Measurements from ENCODE around the gene PIP4K2B.
A peak's percentile ranks its signal among the peaks of the same experiment; 100 is the strongest.

PIP4K2B gene

GRCh38 chr17:38777641-38778250 is 21.6 kb downstream of the PIP4K2B start:
- Histone ChIP-seq H2BK12ac (ENCODE audit: low read length) (no peak overlapping the region), H4K8ac (ENCODE audit: low read depth, low read length) (no peak overlapping the region), H2BK5ac (ENCODE audit: low read length) (no peak overlapping the region), H3K23ac (ENCODE audit: low read depth, low read length, poor library complexity) (no peak overlapping the region), H3K4me3 (ENCODE audit: low read length in 2 of 2) (no peak overlapping the region), H3K36me3 (replicated peaks in 1 of 2; ENCODE audit: control insufficient read depth in 2 of 2, insufficient read depth in 2 of 2, low read length in 2 of 2) (peaks cover 68 to 94% of the 10 kb centered on the region in 2 donors), H3K14ac (ENCODE audit: low read length) (no peak overlapping the region), H2BK15ac (ENCODE audit: low read length) (no peak overlapping the region), H3K27me3 (ENCODE audit: control insufficient read depth in 3 of 3, insufficient read depth in 3 of 3, low read depth in 1 of 3, low read length in 3 of 3) (no peaks in the 10 kb centered on the region), H4K91ac (ENCODE audit: low read depth, low read length, poor library complexity) (no peak overlapping the region), H3K9me3 (replicated peaks in 1 of 2; ENCODE audit: control insufficient read depth in 2 of 2, insufficient read depth in 1 of 2, low read depth in 1 of 2, low read length in 2 of 2) (no peaks in the 10 kb centered on the region), H3K27ac (replicated peaks; ENCODE audit: low read length) (no peak overlapping the region), H3K9ac (ENCODE audit: low read depth, low read length, poor library complexity) (peak overlapping the region; percentile 38), H3K4ac (ENCODE audit: low read length) (no peak overlapping the region), H3K4me2 (ENCODE audit: insufficient read depth, low read length, poor library complexity, severe bottlenecking) (no peak overlapping the region), H3K18ac (ENCODE audit: low read length) (no peak overlapping the region), H2BK120ac (ENCODE audit: low read depth, low read length) (no peak overlapping the region), H3K79me1 (ENCODE audit: low read depth, low read length) (no peaks in the 10 kb centered on the region), H2AFZ (ENCODE audit: low read length) (no peak overlapping the region), H3K4me1 (ENCODE audit: control insufficient read depth in 2 of 2, insufficient read depth in 1 of 2, low read depth in 1 of 2, low read length in 2 of 2) (no peaks in the 10 kb centered on the region), H2AK5ac (ENCODE audit: low read depth, low read length) (no peak overlapping the region)
- DNase-seq (ENCODE audit: low spot score), result no peak
- no CpG with 5 or more reads among the region's 7 CpGs for WGBS, 2 donors (ENCODE audit: extremely low coverage in 2 of 2, insufficient read length in 2 of 2, insufficient replicate concordance in 1 of 2)

GRCh38 chr17:38773258-38773657 is 26.1 kb downstream of the PIP4K2B start:
- no peak overlapping the region for H3K18ac ChIP-seq (ENCODE audit: low read length)
- DNase-seq (ENCODE audit: low spot score), result no peak
- no peaks in the 10 kb centered on the region for H3K9me3 ChIP-seq (replicated peaks in 1 of 2; ENCODE audit: control insufficient read depth in 2 of 2, insufficient read depth in 1 of 2, low read depth in 1 of 2, low read length in 2 of 2)
- no peak overlapping the region for H3K27ac ChIP-seq (replicated peaks; ENCODE audit: low read length)
- no peak overlapping the region for H2AK5ac ChIP-seq (ENCODE audit: low read depth, low read length)
- no peaks in the 10 kb centered on the region for H3K79me1 ChIP-seq (ENCODE audit: low read depth, low read length)
- H3K23ac ChIP-seq (ENCODE audit: low read depth, low read length, poor library complexity), result no peak overlapping the region
- H4K91ac ChIP-seq (ENCODE audit: low read depth, low read length, poor library complexity), result no peak overlapping the region
- no peak overlapping the region for H4K8ac ChIP-seq (ENCODE audit: low read depth, low read length)
- no peaks in the 10 kb centered on the region for H3K27me3 ChIP-seq (ENCODE audit: control insufficient read depth in 3 of 3, insufficient read depth in 3 of 3, low read depth in 1 of 3, low read length in 3 of 3)
- H3K14ac ChIP-seq (ENCODE audit: low read length), result no peak overlapping the region
- no peak overlapping the region for H3K4me2 ChIP-seq (ENCODE audit: insufficient read depth, low read length, poor library complexity, severe bottlenecking)
- peaks cover 52 to 94% of the 10 kb centered on the region in 2 donors for H3K36me3 ChIP-seq (replicated peaks in 1 of 2; ENCODE audit: control insufficient read depth in 2 of 2, insufficient read depth in 2 of 2, low read length in 2 of 2)
- H3K4ac ChIP-seq (ENCODE audit: low read length), result no peak overlapping the region
- no peak overlapping the region for H2BK15ac ChIP-seq (ENCODE audit: low read length)
- no peak overlapping the region for H2BK5ac ChIP-seq (ENCODE audit: low read length)
- H2AFZ ChIP-seq (ENCODE audit: low read length), result no peak overlapping the region
- no peak overlapping the region for H3K4me3 ChIP-seq (ENCODE audit: low read length in 2 of 2)
- no peaks in the 10 kb centered on the region for H3K4me1 ChIP-seq (ENCODE audit: control insufficient read depth in 2 of 2, insufficient read depth in 1 of 2, low read depth in 1 of 2, low read length in 2 of 2)
- no peak overlapping the region for H2BK12ac ChIP-seq (ENCODE audit: low read length)
- H3K9ac ChIP-seq (ENCODE audit: low read depth, low read length, poor library complexity), result no peak overlapping the region
- no peak overlapping the region for H2BK120ac ChIP-seq (ENCODE audit: low read depth, low read length)

DNA sequence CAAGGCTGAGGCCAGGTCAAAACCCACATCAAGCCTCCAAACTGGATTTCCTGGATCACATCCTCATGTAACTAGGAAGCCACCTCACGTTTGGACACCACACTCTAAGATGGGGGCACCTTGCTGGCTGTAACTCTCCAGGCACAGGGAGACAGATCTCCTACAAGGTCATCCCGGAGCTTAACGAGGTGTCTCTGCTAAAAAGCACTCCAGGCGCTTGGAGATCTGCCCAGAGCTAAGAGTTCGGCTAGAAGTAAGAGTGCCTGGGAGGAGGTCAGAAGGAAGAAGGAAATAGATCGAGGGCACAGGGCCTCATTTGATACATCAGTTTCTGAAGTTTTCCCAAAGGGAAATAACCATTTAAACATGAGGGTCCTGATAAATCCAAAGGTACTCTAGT is 30.9 kb downstream of the PIP4K2B start:
- Histone ChIP-seq H3K79me1 (ENCODE audit: low read depth, low read length) (peaks cover 2% of the 10 kb centered on the region), H2BK12ac (ENCODE audit: low read length) (no peak overlapping the region), H3K23ac (ENCODE audit: low read depth, low read length, poor library complexity) (no peak overlapping the region), H3K27me3 (ENCODE audit: control insufficient read depth in 3 of 3, insufficient read depth in 3 of 3, low read depth in 1 of 3, low read length in 3 of 3) (no peaks in the 10 kb centered on the region), H4K91ac (ENCODE audit: low read depth, low read length, poor library complexity) (no peak overlapping the region), H3K4me1 (ENCODE audit: control insufficient read depth in 2 of 2, insufficient read depth in 1 of 2, low read depth in 1 of 2, low read length in 2 of 2) (no peaks in the 10 kb centered on the region), H3K4me3 (ENCODE audit: low read length in 2 of 2) (no peak overlapping the region), H2BK120ac (ENCODE audit: low read depth, low read length) (no peak overlapping the region), H3K4ac (ENCODE audit: low read length) (no peak overlapping the region), H2BK15ac (ENCODE audit: low read length) (no peak overlapping the region), H2AFZ (ENCODE audit: low read length) (no peak overlapping the region), H3K9ac (ENCODE audit: low read depth, low read length, poor library complexity) (no peak overlapping the region), H4K8ac (ENCODE audit: low read depth, low read length) (no peak overlapping the region), H3K9me3 (replicated peaks in 1 of 2; ENCODE audit: control insufficient read depth in 2 of 2, insufficient read depth in 1 of 2, low read depth in 1 of 2, low read length in 2 of 2) (no peaks in the 10 kb centered on the region), H3K4me2 (ENCODE audit: insufficient read depth, low read length, poor library complexity, severe bottlenecking) (no peak overlapping the region), H3K18ac (ENCODE audit: low read length) (no peak overlapping the region), H3K27ac (replicated peaks; ENCODE audit: low read length) (no peak overlapping the region), H2AK5ac (ENCODE audit: low read depth, low read length) (no peak overlapping the region), H2BK5ac (ENCODE audit: low read length) (no peak overlapping the region), H3K14ac (ENCODE audit: low read length) (no peak overlapping the region), H3K36me3 (replicated peaks in 1 of 2; ENCODE audit: control insufficient read depth in 2 of 2, insufficient read depth in 2 of 2, low read length in 2 of 2) (peaks cover 40 to 98% of the 10 kb centered on the region in 2 donors)
- DNase-seq (ENCODE audit: low spot score), result no peak
- no CpG with 5 or more reads among the region's 6 CpGs for WGBS, 2 donors (ENCODE audit: extremely low coverage in 2 of 2, insufficient read length in 2 of 2, insufficient replicate concordance in 1 of 2)

DNA sequence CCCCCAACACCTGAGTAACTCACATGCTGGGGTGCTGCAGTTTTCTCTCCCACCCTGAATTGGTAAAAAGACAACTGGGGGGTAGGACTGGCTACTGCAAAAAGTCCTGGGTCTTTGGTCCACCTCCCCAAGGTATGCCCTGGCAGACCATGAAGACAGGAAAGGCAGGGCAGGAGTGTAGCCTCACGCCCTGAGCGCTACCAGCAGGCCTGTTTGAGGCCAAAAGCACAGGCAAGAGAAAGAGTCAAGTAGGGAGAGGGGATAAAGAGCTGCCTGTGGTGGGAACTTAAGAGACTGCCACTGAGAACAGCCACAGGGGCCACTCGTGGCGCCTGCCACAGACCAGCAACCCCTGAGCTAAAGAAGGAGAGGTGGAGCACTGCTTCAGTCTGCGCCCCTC is 33.0 kb downstream of the PIP4K2B start:
- Histone ChIP-seq H3K23ac (ENCODE audit: low read depth, low read length, poor library complexity) (no peak overlapping the region), H3K4me1 (ENCODE audit: control insufficient read depth in 2 of 2, insufficient read depth in 1 of 2, low read depth in 1 of 2, low read length in 2 of 2) (no peaks in the 10 kb centered on the region), H3K18ac (ENCODE audit: low read length) (no peak overlapping the region), H2BK5ac (ENCODE audit: low read length) (no peak overlapping the region), H4K8ac (ENCODE audit: low read depth, low read length) (no peak overlapping the region), H3K36me3 (replicated peaks in 1 of 2; ENCODE audit: control insufficient read depth in 2 of 2, insufficient read depth in 2 of 2, low read length in 2 of 2) (peaks cover 36 to 97% of the 10 kb centered on the region in 2 donors), H3K4me3 (ENCODE audit: low read length in 2 of 2) (no peak overlapping the region), H3K9me3 (replicated peaks in 1 of 2; ENCODE audit: control insufficient read depth in 2 of 2, insufficient read depth in 1 of 2, low read depth in 1 of 2, low read length in 2 of 2) (no peaks in the 10 kb centered on the region), H3K27ac (replicated peaks; ENCODE audit: low read length) (no peak overlapping the region), H3K79me1 (ENCODE audit: low read depth, low read length) (peaks cover 2% of the 10 kb centered on the region), H2BK120ac (ENCODE audit: low read depth, low read length) (no peak overlapping the region), H2BK12ac (ENCODE audit: low read length) (no peak overlapping the region), H3K4me2 (ENCODE audit: insufficient read depth, low read length, poor library complexity, severe bottlenecking) (no peak overlapping the region), H3K27me3 (ENCODE audit: control insufficient read depth in 3 of 3, insufficient read depth in 3 of 3, low read depth in 1 of 3, low read length in 3 of 3) (no peaks in the 10 kb centered on the region), H3K4ac (ENCODE audit: low read length) (no peak overlapping the region), H2BK15ac (ENCODE audit: low read length) (no peak overlapping the region), H3K9ac (ENCODE audit: low read depth, low read length, poor library complexity) (no peak overlapping the region), H4K91ac (ENCODE audit: low read depth, low read length, poor library complexity) (no peak overlapping the region), H2AK5ac (ENCODE audit: low read depth, low read length) (no peak overlapping the region), H2AFZ (ENCODE audit: low read length) (no peak overlapping the region), H3K14ac (ENCODE audit: low read length) (no peak overlapping the region)
- WGBS, 2 donors (ENCODE audit: extremely low coverage in 2 of 2, insufficient read length in 2 of 2, insufficient replicate concordance in 1 of 2), result no CpG with 5 or more reads among the region's 5 CpGs
- DNase-seq (ENCODE audit: low spot score), result no peak
